Aorta (tissue), 5 donors: ENCODE measurements around the gene CERKL. TPM values are rescaled to one million over a fixed set of nuclear protein-coding genes. Genes with fewer than 3 reads are reported as not detected.

Source experiments
- ATAC-seq: fragments of 200-7000 bp; cut with Tn5 transposase; one replicate; pipeline ENCODE4 v1.9.1; 2022; ENCODE audit warnings: moderate library complexity; ENCODE audit not compliant: low FRiP score
- DNase-seq, 2 donors: peaks; one replicate each; pipeline ENCODE4 v3.0.0-alpha.2; 2020
- H3K27ac ChIP-seq, 2 donors: one replicate each; pipeline ENCODE4 v1.5.1; 2013; ENCODE audit warnings: low read length in 2 of 2, mild to moderate bottlenecking in 2 of 2, moderate library complexity in 2 of 2, control low read depth in 1 of 2, inconsistent platforms in 1 of 2, low read depth in 1 of 2
- H3K27me3 ChIP-seq, 2 donors: one replicate each; pipeline ENCODE4 v1.6.1; 2013; ENCODE audit warnings: control low read depth in 1 of 2, low read length in 1 of 2, mild to moderate bottlenecking in 1 of 2, moderate library complexity in 1 of 2; ENCODE audit not compliant: insufficient read depth in 2 of 2, control insufficient read depth in 1 of 2
- H3K36me3 ChIP-seq, 2 donors: one replicate each; pipeline ENCODE4 v1.6.1; 2013; ENCODE audit warnings: control low read depth in 1 of 2, low read length in 1 of 2, mild to moderate bottlenecking in 1 of 2; ENCODE audit not compliant: insufficient read depth in 2 of 2, control insufficient read depth in 1 of 2
- H3K4me1 ChIP-seq, 2 donors: one replicate each; pipeline ENCODE4 v1.6.1; 2013; ENCODE audit warnings: low read length in 2 of 2, control low read depth in 1 of 2, mild to moderate bottlenecking in 1 of 2, moderate library complexity in 1 of 2; ENCODE audit not compliant: insufficient read depth in 2 of 2, control insufficient read depth in 1 of 2
- H3K4me3 ChIP-seq, 2 donors: one replicate each; pipeline ENCODE4 v1.5.1; 2013; ENCODE audit warnings: low read length in 2 of 2, control low read depth in 1 of 2, mild to moderate bottlenecking in 1 of 2
- H3K9me3 ChIP-seq: one replicate; pipeline ENCODE4 v1.6.1; 2013; ENCODE audit warnings: mild to moderate bottlenecking, low read length; ENCODE audit not compliant: control insufficient read depth
- WGBS, 2 donors: extraction: QIAGEN DNeasy Blood & Tissue Kit; methylation state at CpG; one replicate each; pipeline ENCODE4 v1.1.7; 2013; 5-methylcytosine and 5-hydroxymethylcytosine counted together
- intact Hi-C, 2 donors: fragments of 100-400 bp; cut with DNase I; formaldehyde crosslinking; loops; one replicate each; pipeline versions ENCODE4 v1.14.2 to v1.15.0; 2022
- polyA plus RNA-seq, 2 donors: library from polyadenylated mRNA; stranded (reverse); fragments of 200-250 nt; gene quantifications; one replicate each; pipeline ENCODE4 v1.2.3, GENCODE V29; 2013
- total RNA-seq, 2 donors: library from RNA; stranded (reverse); fragmentation: NEBNext Ultra II Directional; extraction: Animal tissue kit (Norgen Biotek cat#: 25700); gene quantifications; one replicate each; pipeline ENCODE4 v1.2.1, GENCODE V29; 2021
- donor health status: healthy with polysubstance abuse.
- donor health status: Bipolar disorder and iron deficiency.
- donor health status: DM: no; HTN: no; CAD: no.
- donor health status: DM: no; HTN: no; CAD: no.
- donor health status: DM: yes; HTN: yes; CAD: no.

Gene CERKL
- total and polyA plus RNA-seq, 4 donors, result 0.13 to 0.38 TPM; not detected in 2

- 91 to 93% methylated on average over 6 of the region's 6 CpGs for WGBS, 2 donors
- Histone ChIP-seq H3K27me3 (no peaks in the 10 kb centered on the region), H3K9me3 (no peaks in the 10 kb centered on the region), H3K4me3 (no peak overlapping the region), H3K36me3 (no peaks in the 10 kb centered on the region), H3K27ac (no peak overlapping the region), H3K4me1 (no peaks in the 10 kb centered on the region)
- ATAC-seq, result no peak
- no peak for DNase-seq
- intact Hi-C loops, result no loop called here
These were observed 129.8 kb downstream of the CERKL start for GRCh38 chr2:181527058-181527457.

- no peak for DNase-seq
- Histone ChIP-seq H3K4me1 (no peaks in the 10 kb centered on the region), H3K36me3 (no peaks in the 10 kb centered on the region), H3K9me3 (no peaks in the 10 kb centered on the region), H3K27ac (no peak overlapping the region), H3K27me3 (no peaks in the 10 kb centered on the region), H3K4me3 (no peak overlapping the region)
- WGBS, 2 donors, result 84 to 92% methylated on average over 4 of the region's 4 CpGs
- intact Hi-C loops, result no loop called here
- ATAC-seq, result no peak
These were observed 130.9 kb downstream of the CERKL start for GRCh38 chr2:181526014-181526413.

DNA sequence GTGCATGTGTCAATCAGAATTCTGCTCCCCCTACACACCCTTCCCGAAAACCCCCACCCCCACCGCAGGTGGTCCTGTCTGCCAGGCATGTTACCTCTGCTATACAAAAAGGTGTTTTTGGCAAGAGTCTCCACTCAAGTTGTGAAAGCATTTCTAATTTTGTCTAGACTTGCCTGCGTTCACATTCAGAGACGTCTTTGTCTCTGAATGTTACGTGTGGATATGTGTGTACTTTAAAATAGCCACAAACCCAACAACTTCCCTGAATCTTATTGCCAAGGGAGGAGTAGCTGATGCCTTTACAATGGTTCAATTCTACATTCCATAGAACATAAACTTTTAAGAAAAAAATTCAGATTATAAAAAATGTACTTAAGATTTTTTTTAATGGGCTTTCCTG is 133.1 kb downstream of the CERKL start:
- Histone ChIP-seq H3K4me1 (no peaks in the 10 kb centered on the region), H3K36me3 (no peaks in the 10 kb centered on the region), H3K9me3 (no peaks in the 10 kb centered on the region), H3K4me3 (no peak overlapping the region), H3K27me3 (no peaks in the 10 kb centered on the region), H3K27ac (no peak overlapping the region)
- intact Hi-C loops, result no loop called here
- DNase-seq, result no peak
- ATAC-seq, result no peak
- 68 to 74% methylated on average over 5 of the region's 5 CpGs for WGBS, 2 donors

- intact Hi-C loops, result no loop called here
- whole genome bisulfite sequencing, 2 donors, result 91 to 100% methylated on average over 1 of the region's 1 CpG
- H3K36me3 ChIP-seq, result no peaks in the 10 kb centered on the region
- ATAC-seq (no peak), DNase-seq (no peak)
- no peaks in the 10 kb centered on the region for H3K27me3 ChIP-seq
- no peaks in the 10 kb centered on the region for H3K4me1 ChIP-seq
- H3K27ac ChIP-seq, result no peak overlapping the region
- H3K4me3 ChIP-seq, result no peak overlapping the region
- H3K9me3 ChIP-seq, result no peaks in the 10 kb centered on the region
These were observed 136.7 kb downstream of the CERKL start for GRCh38 chr2:181520253-181520652.

- H3K4me1 ChIP-seq, result no peaks in the 10 kb centered on the region
- H3K9me3 ChIP-seq, result no peaks in the 10 kb centered on the region
- intact Hi-C loops, result no loop called here
- no peak overlapping the region for H3K4me3 ChIP-seq
- DNase-seq (no peak), ATAC-seq (no peak)
- H3K27ac ChIP-seq, result no peak overlapping the region
- 59 to 76% methylated on average over 1 of the region's 1 CpG for WGBS, 2 donors
- no peaks in the 10 kb centered on the region for H3K27me3 ChIP-seq
- no peaks in the 10 kb centered on the region for H3K36me3 ChIP-seq
These were observed 139.1 kb downstream of the CERKL start for GRCh38 chr2:181517685-181518301.

GRCh38 chr2:181516992-181517391 is 139.9 kb downstream of the CERKL start:
- ATAC-seq (no peak), DNase-seq (no peak)
- Histone ChIP-seq H3K9me3 (no peaks in the 10 kb centered on the region), H3K36me3 (no peaks in the 10 kb centered on the region), H3K27ac (no peak overlapping the region), H3K27me3 (no peaks in the 10 kb centered on the region), H3K4me3 (no peak overlapping the region), H3K4me1 (no peaks in the 10 kb centered on the region)
- intact Hi-C loops, result no loop called here

DNA sequence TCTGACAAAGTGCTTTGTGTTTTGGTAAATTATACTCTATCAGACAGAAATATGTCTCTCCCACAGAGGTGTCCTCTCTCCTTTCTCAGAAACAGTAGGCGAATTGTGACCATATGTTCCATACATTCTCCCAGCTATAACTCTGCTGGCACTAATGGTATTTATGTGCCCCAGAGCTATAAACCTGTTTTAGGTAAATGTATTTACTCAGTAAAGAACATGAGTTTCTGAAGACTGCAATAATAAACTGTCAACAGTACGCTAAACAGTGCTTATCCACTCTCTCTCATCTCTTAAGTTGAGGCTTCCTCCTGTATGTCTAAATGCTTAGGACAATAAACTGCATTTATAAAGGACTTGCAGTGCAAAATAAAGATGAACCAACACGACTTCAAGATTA is 141.2 kb downstream of the CERKL start:
- Histone ChIP-seq H3K4me1 (no peaks in the 10 kb centered on the region), H3K9me3 (no peaks in the 10 kb centered on the region), H3K36me3 (no peaks in the 10 kb centered on the region), H3K27ac (no peak overlapping the region), H3K27me3 (no peaks in the 10 kb centered on the region), H3K4me3 (no peak overlapping the region)
- ATAC-seq (no peak), DNase-seq (no peak)
- WGBS, 2 donors, result 44 to 73% methylated on average over 3 of the region's 3 CpGs
- intact Hi-C loops, result no loop called here

DNA sequence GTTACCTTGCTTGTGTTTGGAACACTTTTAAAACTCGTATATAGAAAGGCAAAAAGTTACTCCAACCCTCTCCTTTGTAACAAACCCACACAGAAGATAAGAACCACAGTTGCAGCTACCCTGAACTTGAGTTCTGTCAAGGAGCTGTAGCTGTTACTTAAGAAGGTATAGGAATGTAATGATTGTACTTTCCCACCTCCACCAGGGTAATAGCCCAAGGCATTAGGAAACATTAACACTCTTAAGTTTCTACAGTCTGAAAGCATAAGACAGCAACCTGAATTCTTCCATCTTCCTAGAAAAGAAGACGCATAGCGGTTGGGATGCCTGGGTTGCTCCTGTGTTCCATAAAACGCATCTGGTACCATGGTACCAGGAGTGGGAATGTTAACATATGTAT is 156.7 kb downstream of the CERKL start:
- H3K27ac ChIP-seq, result no peak overlapping the region
- peaks cover 2% of the 10 kb centered on the region for H3K9me3 ChIP-seq
- H3K36me3 ChIP-seq, result no peaks in the 10 kb centered on the region
- no peak for ATAC-seq
- H3K4me1 ChIP-seq, result no peaks in the 10 kb centered on the region
- intact Hi-C loops, result no loop called here
- DNase-seq, result no peak
- H3K4me3 ChIP-seq, result no peak overlapping the region
- 90 to 91% methylated on average over 4 of the region's 4 CpGs for WGBS, 2 donors
- no peaks in the 10 kb centered on the region for H3K27me3 ChIP-seq

DNA sequence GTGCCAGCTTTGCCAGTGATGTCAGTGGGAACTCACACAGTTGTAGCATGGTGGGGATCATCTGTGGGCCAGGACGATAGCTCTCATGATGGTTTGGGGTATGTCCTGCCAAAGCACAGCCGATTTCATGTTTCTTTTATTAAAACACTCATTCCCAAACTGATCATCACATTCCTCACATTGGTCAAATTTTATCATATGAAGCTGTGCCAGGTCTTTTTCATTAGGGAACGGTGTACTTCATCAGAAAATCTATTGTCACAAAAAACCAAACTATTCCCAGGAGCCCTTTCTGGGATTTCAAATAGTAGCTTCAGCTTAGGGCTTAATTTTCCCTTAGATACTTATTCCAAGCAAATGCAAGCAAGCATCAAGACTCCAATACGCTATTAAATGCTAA is 157.7 kb downstream of the CERKL start:
- no peak overlapping the region for H3K4me3 ChIP-seq
- DNase-seq, result no peak
- H3K4me1 ChIP-seq, result no peaks in the 10 kb centered on the region
- H3K9me3 ChIP-seq, result peaks cover 2% of the 10 kb centered on the region
- H3K27ac ChIP-seq, result no peak overlapping the region
- intact Hi-C loops, result no loop called here
- H3K27me3 ChIP-seq, result no peaks in the 10 kb centered on the region
- 75 to 77% methylated on average over 4 of the region's 4 CpGs for WGBS, 2 donors
- no peaks in the 10 kb centered on the region for H3K36me3 ChIP-seq
- ATAC-seq, result no peak
